Measurements from ENCODE around the gene IQCE. TPM values are rescaled to one million over a fixed set of nuclear protein-coding genes. Genes with fewer than 3 reads are reported as not detected.

The IQCE gene
- total and polyA plus RNA-seq, 10 of the 15 experiments (the other 5 are each of a cell fraction or from before 2014, with no cell fraction given): 0.37 to 8.1 (median 3.7) TPM

DNA sequence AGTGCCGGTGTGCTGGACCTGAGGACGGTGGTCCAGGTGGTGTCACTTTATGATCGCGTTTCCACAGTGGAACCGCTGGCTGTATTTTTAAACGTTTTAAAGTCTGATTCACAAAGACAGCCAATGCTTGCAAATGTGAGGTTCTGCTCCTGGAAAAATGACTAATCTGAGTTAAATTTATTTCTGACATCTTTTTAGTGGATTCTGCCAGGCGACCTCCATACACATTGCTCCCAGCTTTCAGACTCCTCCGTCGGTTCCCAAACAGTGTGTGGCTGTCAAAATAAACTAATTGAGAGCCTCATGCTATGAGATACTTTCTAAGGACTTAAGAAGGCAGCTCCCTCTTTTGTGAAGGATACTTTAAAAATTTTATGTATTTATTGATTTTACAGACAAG is 60.3 kb downstream of the IQCE start (continued):
- no peak for TF ChIP-seq BHLHE40 (IDR thresholded peaks at IDR 0.05; ENCODE audit: borderline replicate concordance in 1 of 2, low read depth in 2 of 2, low read length in 1 of 2)
- TF ChIP-seq YBX1 (IDR thresholded peaks at IDR 0.05): no peak
- TF ChIP-seq CBX5 (IDR thresholded peaks at IDR 0.05; ENCODE audit: low read depth): no peak
- no peak for TF ChIP-seq E2F4 (IDR thresholded peaks at IDR 0.05; ENCODE audit: low read depth, low read length)
- TF ChIP-seq, protein P1, sequence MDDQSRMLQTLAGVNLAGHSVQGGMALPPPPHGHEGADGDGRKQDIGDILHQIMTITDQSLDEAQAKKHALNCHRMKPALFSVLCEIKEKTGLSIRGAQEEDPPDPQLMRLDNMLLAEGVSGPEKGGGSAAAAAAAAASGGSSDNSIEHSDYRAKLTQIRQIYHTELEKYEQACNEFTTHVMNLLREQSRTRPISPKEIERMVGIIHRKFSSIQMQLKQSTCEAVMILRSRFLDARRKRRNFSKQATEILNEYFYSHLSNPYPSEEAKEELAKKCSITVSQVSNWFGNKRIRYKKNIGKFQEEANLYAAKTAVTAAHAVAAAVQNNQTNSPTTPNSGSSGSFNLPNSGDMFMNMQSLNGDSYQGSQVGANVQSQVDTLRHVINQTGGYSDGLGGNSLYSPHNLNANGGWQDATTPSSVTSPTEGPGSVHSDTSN (IDR thresholded peaks at IDR 0.05; ENCODE audit: insufficient replicate concordance, low read depth, low read length): no peak
- no peak for TF ChIP-seq JUND (IDR thresholded peaks at IDR 0.05; ENCODE audit: low read depth, low read length)
- TF ChIP-seq TCF3 (IDR thresholded peaks at IDR 0.05; ENCODE audit: borderline replicate concordance, insufficient read depth, low read depth, low read length): no peak

DNA sequence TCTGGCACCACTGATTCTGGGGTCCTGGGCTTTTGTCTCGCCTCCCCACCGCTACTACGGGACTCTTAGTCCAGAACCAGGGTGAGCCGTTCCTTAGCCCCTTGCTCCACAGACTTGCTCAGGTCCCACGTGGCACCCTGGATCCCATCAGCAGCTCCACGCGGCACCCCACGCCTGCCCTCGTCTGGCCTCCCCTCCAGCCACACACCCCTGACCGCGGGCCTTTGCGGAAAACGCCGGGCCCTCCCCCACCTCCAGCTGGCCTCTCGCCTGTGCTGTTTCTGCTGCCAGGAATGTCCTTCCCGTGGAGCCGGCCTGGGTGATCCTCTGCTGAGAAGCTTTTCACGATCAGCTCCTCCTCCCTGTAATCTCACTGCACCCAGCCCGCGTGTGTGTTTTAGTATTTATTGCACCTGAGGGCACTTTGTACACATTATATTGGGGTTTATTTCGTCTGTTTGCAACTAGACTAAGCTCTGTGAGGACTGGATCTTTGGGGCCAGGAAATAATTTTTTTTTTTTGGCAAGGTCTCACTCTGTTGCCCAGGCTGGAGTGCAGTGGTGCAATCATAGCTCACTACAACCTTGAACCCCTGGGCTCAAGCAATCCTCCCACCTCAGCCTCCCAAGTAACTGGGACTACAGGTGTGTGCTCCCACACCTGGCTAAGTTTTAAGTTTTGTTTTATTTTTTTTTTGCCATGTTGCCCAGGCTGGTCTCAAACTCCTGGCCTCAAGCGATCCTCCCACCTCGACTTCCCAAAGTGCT is 62.5 kb downstream of the IQCE start:
- WGBS (ENCODE audit: insufficient coverage, insufficient replicate concordance, low lambda C conversion rate, missing lambda C conversion rate): 76% methylated on average over 23 of the region's 23 CpGs
- Histone ChIP-seq H2AFZ (ENCODE audit: control insufficient read depth, low read depth, low read length) (no peak overlapping the region), H3K27ac (ENCODE audit: control insufficient read depth, insufficient read depth) (no peak overlapping the region), H3K4me2 (ENCODE audit: control insufficient read depth, insufficient read depth) (no peak overlapping the region), H3K27me3 (replicated peaks in 1 of 2; ENCODE audit: control insufficient read depth in 2 of 2, insufficient read depth in 2 of 2, low read length in 1 of 2) (no peaks in the 10 kb centered on the region), H3K79me2 (ENCODE audit: control insufficient read depth, insufficient read depth, low read length) (no peaks in the 10 kb centered on the region), H3K4me3 (no peak overlapping the region), H3K36me3 (ENCODE audit: control insufficient read depth in 2 of 2, insufficient read depth in 2 of 2, low read length in 1 of 2) (no peaks in the 10 kb centered on the region), H4K20me1 (ENCODE audit: control insufficient read depth, insufficient read depth) (no peaks in the 10 kb centered on the region), H3K9me3 (replicated peaks; ENCODE audit: control insufficient read depth, insufficient read depth, low read length) (no peaks in the 10 kb centered on the region), H3K9ac (ENCODE audit: control insufficient read depth, insufficient read depth, low read length) (no peak overlapping the region), H3K4me1 (ENCODE audit: control insufficient read depth, insufficient read depth, low read length) (no peaks in the 10 kb centered on the region)
- BruUV-seq (replicated peaks): no TSS peak
- FAIRE-seq (no peak), DNase-seq (ENCODE audit: low read depth, low spot score) (no peak), ATAC-seq (no peak)
- POLR2A ChIA-PET: interaction anchor here (1.3 kb wide), 1 partner anchor 10 kb away, joined by 4 read pairs; no protein-coding TSS in a partner anchor
- in situ Hi-C loops (cut with MboI) (no loop called here), intact Hi-C loops (cut with micrococcal nuclease; ENCODE audit: unreplicated experiment) (no loop called here)
- CTCF ChIA-PET: interaction anchor here (0.7 kb wide), 1 partner anchor 30 kb away, joined by 4 read pairs; no protein-coding TSS in a partner anchor
- RAD21 ChIA-PET (ENCODE audit: unreplicated experiment): no interaction called here
- TF ChIP-seq ETV6 (conservative IDR thresholded peaks at IDR 0.05 in 1 of 2, IDR thresholded peaks at IDR 0.05 in 1 of 2; ENCODE audit: borderline replicate concordance in 1 of 2, low read depth in 1 of 2) (no peak), IKZF2 (IDR thresholded peaks at IDR 0.05) (no peak), YBX1 (IDR thresholded peaks at IDR 0.05) (no peak), PAX8 (IDR thresholded peaks at IDR 0.05) (no peak), KAT2A (conservative IDR thresholded peaks at IDR 0.05; ENCODE audit: control insufficient read depth, low read depth, low read length) (no peak), SP1 (IDR thresholded peaks at IDR 0.05; ENCODE audit: low read depth, low read length) (no peak), EGR1 (IDR thresholded peaks at IDR 0.05; ENCODE audit: borderline replicate concordance in 1 of 2, low read depth in 2 of 2, low read length in 2 of 2) (no peak)
- SMC1A ChIA-PET (ENCODE audit: uncharacterized antibody, unreplicated experiment): no interaction called here
